Endodermal cell (in vitro differentiated cells): ENCODE data around the gene SUSD2. TPM values are rescaled to one million over a fixed set of nuclear protein-coding genes. Genes with fewer than 3 reads are reported as not detected.

Experiments used
- DNase-seq: peaks from one replicate; pipeline ENCODE4 v3.0.0-alpha.2; 2017
- H3K27ac ChIP-seq: 2 replicates; pipeline ENCODE4 v1.5.1; 2013; ENCODE audit warnings: mild to moderate bottlenecking, low read depth, low read length, moderate library complexity
- H3K27me3 ChIP-seq: 2 replicates; pipeline ENCODE4 v1.6.1; 2013; ENCODE audit warnings: mild to moderate bottlenecking, low read length, moderate library complexity; ENCODE audit not compliant: insufficient read depth, control insufficient read depth, poor library complexity, severe bottlenecking
- H3K36me3 ChIP-seq: 2 replicates; pipeline ENCODE4 v1.7.0; 2013; ENCODE audit warnings: mild to moderate bottlenecking, low read length, moderate library complexity; ENCODE audit not compliant: control insufficient read depth, insufficient read depth
- H3K4me1 ChIP-seq: one replicate; pipeline ENCODE4 v1.7.0; 2013; ENCODE audit warnings: low read length; ENCODE audit not compliant: control insufficient read depth, insufficient read depth
- H3K4me3 ChIP-seq: 2 replicates; pipeline ENCODE4 v1.5.1; 2013; ENCODE audit warnings: mild to moderate bottlenecking, low read length, moderate library complexity
- H3K9ac ChIP-seq: 2 replicates; pipeline ENCODE4 v1.6.1; 2013; ENCODE audit warnings: mild to moderate bottlenecking, low read length, moderate library complexity; ENCODE audit not compliant: poor library complexity, severe bottlenecking; ENCODE audit errors: extremely low read depth
- H3K9me3 ChIP-seq: 2 replicates; pipeline ENCODE4 v1.6.1; 2013; ENCODE audit warnings: mild to moderate bottlenecking, low read length, moderate library complexity; ENCODE audit not compliant: control insufficient read depth
- H3K27ac Mint-ChIP-seq: 2 replicates; pipeline ENCODE4 v1.8.0; 2020; ENCODE audit warnings: mixed read lengths
- H3K27me3 Mint-ChIP-seq: 2 replicates; pipeline ENCODE4 v1.8.0; 2021; ENCODE audit warnings: mild to moderate bottlenecking, mixed read lengths; ENCODE audit not compliant: insufficient read depth
- H3K36me3 Mint-ChIP-seq: 2 replicates; pipeline ENCODE4 v1.8.0; 2020; ENCODE audit warnings: low read depth, mixed read lengths
- H3K4me1 Mint-ChIP-seq: 2 replicates; pipeline ENCODE4 v1.8.0; 2020; ENCODE audit warnings: mixed read lengths
- H3K4me3 Mint-ChIP-seq: 2 replicates; pipeline ENCODE4 v1.8.0; 2020; ENCODE audit warnings: mild to moderate bottlenecking, moderate library complexity, mixed read lengths
- H3K9me3 Mint-ChIP-seq: 2 replicates; pipeline ENCODE4 v1.8.0; 2020; ENCODE audit warnings: mild to moderate bottlenecking, mixed read lengths
- CTCF ChIP-seq: fragments of 200-600 bp; sonication (generic); conservative IDR thresholded peaks from 2 replicates; pipeline ENCODE4 v1.5.0; 2021; ENCODE audit warnings: antibody characterized with exemption, mild to moderate bottlenecking
- WGBS, 2 experiments: methylation state at CpG; one replicate each; pipeline versions ENCODE4 v1.1.5 to v1.1.7; 2013; ENCODE audit warnings: missing lambda C conversion rate in 2 of 2, mixed read lengths in 1 of 2; ENCODE audit not compliant: insufficient coverage in 1 of 2, insufficient read length in 1 of 2; 5-methylcytosine and 5-hydroxymethylcytosine counted together
- total RNA-seq, 2 donors: library from RNA; stranded (reverse); fragmentation: NEBNext Ultra II Directional in 1 of 2; extraction: Animal tissue kit (Norgen Biotek cat#: 25700) in 1 of 2; gene quantifications; 2 replicates in 1 of 2; 3 replicates in 1 of 2; pipeline ENCODE4 v1.2.1, GENCODE V29; 2021

SUSD2 gene
- total RNA-seq, 2 donors from 2014 or later = 0.40 to 1.6 TPM

DNA sequence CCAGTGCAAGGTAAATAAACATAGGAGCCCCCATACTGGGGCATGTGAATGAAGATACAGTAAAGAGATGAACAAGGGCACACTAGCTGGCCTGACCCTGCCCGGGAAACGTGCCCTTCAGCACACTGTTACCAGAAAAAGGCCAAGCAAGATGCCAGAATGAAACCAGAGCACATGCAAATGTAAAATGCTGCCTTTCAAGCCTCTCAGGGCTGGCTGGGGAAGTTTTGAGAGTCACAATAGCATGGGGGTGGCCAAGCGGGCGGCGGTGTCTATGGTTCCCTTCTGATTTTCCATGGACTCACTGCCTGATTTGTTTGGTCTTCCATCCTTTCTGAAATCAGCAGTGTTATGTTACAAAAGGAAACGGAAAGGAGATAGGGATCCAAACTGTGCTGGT, 18.9 kb upstream of the SUSD2 start:
- peaks cover 11% of the 10 kb centered on the region for H3K36me3 Mint-ChIP-seq
- peaks cover under 1% of the 10 kb centered on the region for H3K4me1 Mint-ChIP-seq
- DNase-seq = no peak
- Histone ChIP-seq H3K9me3 (no peaks in the 10 kb centered on the region), H3K4me1 (no peaks in the 10 kb centered on the region), H3K9ac (no peak overlapping the region), H3K4me3 (no peak overlapping the region), H3K27me3 (no peaks in the 10 kb centered on the region), H3K27ac (peak overlapping the region; percentile 75), H3K36me3 (peaks cover 8% of the 10 kb centered on the region)
- 89 to 94% methylated on average over 6 of the region's 6 CpGs for WGBS, 2 experiments
- H3K27me3 Mint-ChIP-seq = no peaks in the 10 kb centered on the region
- H3K27ac Mint-ChIP-seq = peak overlapping the region; percentile 39
- no peak overlapping the region for H3K4me3 Mint-ChIP-seq
- TF ChIP-seq CTCF = no peak
- no peaks in the 10 kb centered on the region for H3K9me3 Mint-ChIP-seq

DNA sequence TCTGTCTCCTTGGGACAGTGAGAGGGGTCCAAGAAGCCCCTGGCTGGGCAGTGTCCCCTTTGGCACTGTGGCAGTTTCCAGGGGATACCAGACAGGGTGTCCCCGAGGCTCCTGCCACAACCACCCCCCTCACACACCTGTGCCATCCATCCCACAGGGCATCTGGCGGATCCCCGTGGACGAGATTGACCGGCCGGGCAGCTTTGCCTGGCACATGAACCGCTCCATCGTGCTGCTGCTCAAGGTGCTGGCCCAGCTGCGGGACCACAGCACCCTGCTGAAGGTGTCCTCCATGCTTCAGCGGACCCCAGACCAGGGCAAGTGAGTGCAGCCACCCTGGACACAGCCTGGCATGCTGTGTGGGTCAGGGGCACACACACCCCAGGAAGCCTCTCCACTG, 17.0 kb upstream of the SUSD2 start:
- H3K4me3 Mint-ChIP-seq = no peak overlapping the region

DNA sequence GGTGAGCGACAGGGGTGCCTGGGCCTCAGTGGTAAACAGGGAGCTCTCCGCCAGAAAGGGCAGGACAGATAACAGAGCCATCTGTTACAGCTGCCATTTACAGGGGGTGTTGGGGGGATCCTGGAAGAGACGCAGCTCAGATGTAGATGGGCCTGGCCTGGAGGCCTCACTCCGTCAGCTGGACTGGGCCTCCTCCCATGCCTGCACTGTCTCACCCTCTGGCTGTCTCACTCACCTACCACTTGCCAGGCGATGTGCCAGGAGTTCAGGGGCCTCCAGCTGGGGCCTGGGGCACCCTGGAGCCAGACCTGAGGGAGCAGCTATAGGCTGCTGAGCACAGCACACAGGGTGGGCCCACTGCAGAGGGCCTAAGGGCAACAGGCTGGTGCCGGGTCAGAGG, 16.3 kb upstream of the SUSD2 start:
- TF ChIP-seq CTCF = no peak
- H3K27me3 ChIP-seq = no peaks in the 10 kb centered on the region
- peaks cover 17% of the 10 kb centered on the region for H3K36me3 Mint-ChIP-seq
- no peaks in the 10 kb centered on the region for H3K9me3 ChIP-seq
- no peaks in the 10 kb centered on the region for H3K9me3 Mint-ChIP-seq
- H3K36me3 ChIP-seq = peaks cover 8% of the 10 kb centered on the region
- H3K27ac Mint-ChIP-seq = no peak overlapping the region
- no peak overlapping the region for H3K9ac ChIP-seq
- H3K27me3 Mint-ChIP-seq = no peaks in the 10 kb centered on the region
- 90 to 100% methylated on average over 4 to 6 of the region's 6 CpGs for WGBS, 2 experiments
- H3K4me3 ChIP-seq = no peak overlapping the region
- no peak overlapping the region for H3K4me3 Mint-ChIP-seq
- no peak for DNase-seq
- no peaks in the 10 kb centered on the region for H3K4me1 ChIP-seq
- H3K27ac ChIP-seq = no peak overlapping the region
- H3K4me1 Mint-ChIP-seq = no peaks in the 10 kb centered on the region

More for the DNA sequence above, 17.0 kb upstream of the SUSD2 start:
- Mint-ChIP-seq H3K9me3 (no peaks in the 10 kb centered on the region), H3K27ac (no peak overlapping the region), H3K4me1 (no peaks in the 10 kb centered on the region), H3K36me3 (peaks cover 17% of the 10 kb centered on the region), H3K27me3 (no peaks in the 10 kb centered on the region)
- no peak overlapping the region for H3K9ac ChIP-seq
- no peaks in the 10 kb centered on the region for H3K27me3 ChIP-seq
- no peak for DNase-seq
- no peak overlapping the region for H3K4me3 ChIP-seq
- no peaks in the 10 kb centered on the region for H3K9me3 ChIP-seq
- no peaks in the 10 kb centered on the region for H3K4me1 ChIP-seq
- WGBS, 2 experiments = 94 to 100% methylated on average over 6 to 10 of the region's 10 CpGs
- H3K36me3 ChIP-seq = peaks cover 8% of the 10 kb centered on the region
- no peak overlapping the region for H3K27ac ChIP-seq
- no peak for TF ChIP-seq CTCF
